OCI-LY3 (cell line): Measurements from ENCODE around the gene TSKU.

Experiments
- CTCF ChIP-seq: fragments of 200-600, 300-600 bp; sonication (generic); IDR thresholded peaks from 2 replicates; pipeline ENCODE4 v1.5.1; 2014; ENCODE audit warnings: antibody characterized with exemption, low read length, low read depth
- EZH2phosphoT487 ChIP-seq: fragments of 200-600 bp; shearing (Covaris generic); IDR thresholded peaks from 2 replicates; pipeline ENCODE4 v1.6.1; 2018; ENCODE audit warnings: antibody characterized with exemption, mixed run types, low read depth

GRCh38 chr11:76759517-76759916 is 23.6 kb upstream of the TSKU start:
- TF ChIP-seq CTCF (no peak), EZH2phosphoT487 (no peak)
